Activated T-helper 17 cell treated with anti-CD3 and anti-CD28 coated beads, Interleukin-2, amount 50 U/mL, for 72 hours (primary cell): ENCODE measurements around the gene COQ4. TPM values are rescaled to one million over a fixed set of nuclear protein-coding genes. Genes with fewer than 3 reads are reported as not detected.

Source experiments
- ATAC-seq: fragments of 150-1000 bp; cut with Tn5 transposase; replicated peaks from 2 replicates; pipeline ENCODE4 v1.10.0; 2021; ENCODE audit warnings: mild to moderate bottlenecking, moderate library complexity
- H3K27ac Mint-ChIP-seq: one replicate; pipeline ENCODE4 v1.8.0; 2022; ENCODE audit warnings: mixed read lengths
- H3K27me3 Mint-ChIP-seq: one replicate; pipeline ENCODE4 v1.8.0; 2022; ENCODE audit warnings: mixed read lengths
- H3K36me3 Mint-ChIP-seq: one replicate; pipeline ENCODE4 v1.8.0; 2022; ENCODE audit warnings: low read depth, mild to moderate bottlenecking, mixed read lengths
- H3K4me1 Mint-ChIP-seq: one replicate; pipeline ENCODE4 v1.8.0; 2022; ENCODE audit warnings: mixed read lengths
- H3K4me3 Mint-ChIP-seq: one replicate; pipeline ENCODE4 v1.8.0; 2022; ENCODE audit warnings: mild to moderate bottlenecking, mixed read lengths
- H3K9me3 Mint-ChIP-seq: one replicate; pipeline ENCODE4 v1.8.0; 2022; ENCODE audit warnings: mixed read lengths
- total RNA-seq, 2 donors: library from RNA; stranded (reverse); gene quantifications; one replicate each; pipeline ENCODE4 v1.2.3, GENCODE V29; 2022

Gene COQ4
- total RNA-seq, 2 donors from 2014 or later = 30.8 to 44.4 TPM

DNA sequence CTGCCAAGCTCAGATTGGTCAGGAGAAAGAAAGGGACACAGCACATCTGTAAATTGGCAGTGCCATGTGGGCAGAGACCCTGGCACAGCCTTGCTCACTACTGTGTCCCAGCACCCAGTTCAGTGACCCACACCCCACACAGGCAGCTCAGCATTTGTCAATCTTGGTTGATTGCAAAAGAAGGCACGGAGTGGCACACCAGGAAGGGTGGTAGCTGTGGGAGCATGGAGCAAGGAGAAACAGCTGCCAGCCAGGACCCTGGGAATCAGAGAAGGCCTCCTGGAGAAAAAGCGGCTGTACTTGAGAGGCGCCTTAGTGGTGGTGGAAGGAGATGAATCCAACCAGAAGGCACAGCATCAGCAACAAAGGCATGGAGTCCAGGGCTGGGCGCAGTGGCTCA is 21.2 kb downstream of the COQ4 start:
- Mint-ChIP-seq H3K4me1 (peaks cover 6% of the 10 kb centered on the region), H3K27ac (no peak overlapping the region), H3K27me3 (no peaks in the 10 kb centered on the region), H3K4me3 (no peak overlapping the region), H3K9me3 (no peaks in the 10 kb centered on the region), H3K36me3 (peaks cover 48% of the 10 kb centered on the region)
- no peak for ATAC-seq

DNA sequence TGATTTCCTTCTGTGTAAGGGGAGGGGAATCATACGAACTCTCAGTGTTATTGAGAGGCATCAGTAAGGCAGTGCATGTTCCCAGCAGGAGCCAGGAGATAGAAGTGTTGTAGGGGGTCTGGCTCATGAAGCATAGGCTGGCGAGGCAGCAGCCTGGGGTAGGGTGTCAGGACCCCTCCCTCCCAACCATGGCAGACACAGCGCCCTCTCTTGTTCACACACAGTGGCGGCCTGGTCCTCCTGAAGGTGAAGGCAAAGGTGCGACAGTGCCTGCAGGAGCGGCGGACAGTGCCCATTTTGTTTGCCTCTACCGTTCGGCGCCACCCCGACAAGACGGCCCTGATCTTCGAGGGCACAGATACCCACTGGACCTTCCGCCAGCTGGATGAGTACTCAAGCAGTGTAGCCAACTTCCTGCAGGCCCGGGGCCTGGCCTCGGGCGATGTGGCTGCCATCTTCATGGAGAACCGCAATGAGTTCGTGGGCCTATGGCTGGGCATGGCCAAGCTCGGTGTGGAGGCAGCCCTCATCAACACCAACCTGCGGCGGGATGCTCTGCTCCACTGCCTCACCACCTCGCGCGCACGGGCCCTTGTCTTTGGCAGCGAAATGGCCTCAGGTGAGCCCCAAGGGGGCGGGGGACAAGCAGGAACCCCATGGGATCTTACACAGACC is 22.4 kb downstream of the COQ4 start:
- no peaks in the 10 kb centered on the region for H3K27me3 Mint-ChIP-seq
- no peak overlapping the region for H3K27ac Mint-ChIP-seq
- peaks cover 6% of the 10 kb centered on the region for H3K4me1 Mint-ChIP-seq
- no peaks in the 10 kb centered on the region for H3K9me3 Mint-ChIP-seq
- H3K36me3 Mint-ChIP-seq = peaks cover 60% of the 10 kb centered on the region
- no peak for ATAC-seq
- H3K4me3 Mint-ChIP-seq = no peak overlapping the region

DNA sequence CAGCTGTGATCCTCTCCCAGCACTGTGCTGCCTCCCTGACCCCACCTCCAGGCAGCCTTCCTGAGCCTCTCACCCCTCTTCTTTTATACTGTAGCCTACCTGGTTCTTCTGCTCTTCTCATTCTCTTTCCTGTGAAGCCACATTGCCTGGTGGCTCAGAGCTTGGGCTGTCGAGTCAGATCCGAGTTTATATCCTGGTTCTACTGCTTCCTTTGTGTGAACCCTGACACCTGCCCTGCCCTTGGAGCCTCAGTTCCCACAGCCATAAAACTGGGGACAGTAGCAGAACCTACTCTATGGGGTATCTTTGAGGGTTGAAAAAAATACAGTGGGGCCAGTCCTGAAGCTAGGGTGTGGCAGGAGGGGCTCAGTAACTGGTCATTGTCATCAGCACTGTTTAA is 26.5 kb downstream of the COQ4 start:
- Mint-ChIP-seq H3K36me3 (peaks cover 77% of the 10 kb centered on the region), H3K27me3 (no peaks in the 10 kb centered on the region), H3K4me3 (no peak overlapping the region), H3K9me3 (no peaks in the 10 kb centered on the region), H3K27ac (no peak overlapping the region), H3K4me1 (no peaks in the 10 kb centered on the region)
- ATAC-seq = no peak

DNA sequence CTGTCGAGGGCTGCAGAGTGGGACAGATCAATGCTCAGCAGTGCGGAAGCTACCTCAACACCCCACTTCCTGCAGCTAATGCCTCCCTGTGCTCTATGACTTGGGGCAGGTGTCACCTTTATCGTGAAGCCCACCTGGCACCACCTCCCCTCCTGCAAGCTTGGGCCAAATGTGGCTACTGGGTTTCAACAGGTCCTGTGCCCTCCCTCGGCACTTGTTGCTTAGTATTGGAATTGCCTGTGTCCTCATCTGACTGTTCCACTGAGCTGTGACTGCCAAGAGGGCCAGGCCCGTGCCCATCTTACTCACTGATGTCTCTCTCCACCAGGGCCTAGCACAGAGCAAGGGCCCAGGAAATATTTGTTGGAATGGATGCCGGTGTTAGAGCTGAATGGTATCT is 27.1 kb downstream of the COQ4 start:
- H3K4me1 Mint-ChIP-seq = no peaks in the 10 kb centered on the region
- H3K4me3 Mint-ChIP-seq = no peak overlapping the region
- H3K27me3 Mint-ChIP-seq = no peaks in the 10 kb centered on the region
- H3K36me3 Mint-ChIP-seq = peaks cover 76% of the 10 kb centered on the region
- ATAC-seq = no peak
- H3K27ac Mint-ChIP-seq = no peak overlapping the region
- no peaks in the 10 kb centered on the region for H3K9me3 Mint-ChIP-seq

DNA sequence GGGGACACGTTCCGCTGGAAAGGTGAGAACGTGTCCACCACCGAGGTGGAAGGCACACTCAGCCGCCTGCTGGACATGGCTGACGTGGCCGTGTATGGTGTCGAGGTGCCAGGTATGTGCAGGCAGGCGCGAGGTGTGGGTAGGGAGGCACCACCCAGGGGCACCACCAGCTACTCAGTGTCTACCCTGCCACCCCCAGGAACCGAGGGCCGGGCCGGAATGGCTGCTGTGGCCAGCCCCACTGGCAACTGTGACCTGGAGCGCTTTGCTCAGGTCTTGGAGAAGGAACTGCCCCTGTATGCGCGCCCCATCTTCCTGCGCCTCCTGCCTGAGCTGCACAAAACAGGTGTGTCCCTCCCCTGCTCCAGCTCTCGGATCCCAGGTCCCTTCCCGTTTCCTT is 32.8 kb downstream of the COQ4 start:
- Mint-ChIP-seq H3K27ac (no peak overlapping the region), H3K4me3 (no peak overlapping the region), H3K4me1 (no peaks in the 10 kb centered on the region), H3K27me3 (no peaks in the 10 kb centered on the region), H3K36me3 (peaks cover 47% of the 10 kb centered on the region), H3K9me3 (no peaks in the 10 kb centered on the region)
- no peak for ATAC-seq

DNA sequence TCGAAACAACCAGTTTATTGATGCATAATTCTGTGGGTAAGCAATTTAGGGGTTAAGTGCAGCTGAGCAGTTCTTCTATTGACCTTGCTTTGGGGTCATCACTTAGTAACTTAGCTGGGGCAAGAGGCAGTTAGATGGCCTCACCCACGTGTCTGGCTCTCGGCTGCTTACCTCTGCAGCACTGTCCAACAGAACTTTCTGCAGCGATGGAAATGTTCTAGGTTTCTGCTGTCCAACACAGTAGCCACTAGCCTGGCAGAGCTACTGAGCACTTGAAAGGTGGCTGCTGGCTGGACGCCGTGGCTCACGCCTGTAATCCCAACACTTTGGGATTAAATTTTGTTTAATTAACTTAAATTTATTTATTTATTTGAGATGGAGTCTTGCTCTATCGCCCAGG is 35.5 kb downstream of the COQ4 start:
- Mint-ChIP-seq H3K36me3 (peaks cover 27% of the 10 kb centered on the region), H3K4me1 (no peaks in the 10 kb centered on the region), H3K27me3 (no peaks in the 10 kb centered on the region), H3K9me3 (no peaks in the 10 kb centered on the region), H3K4me3 (no peak overlapping the region), H3K27ac (no peak overlapping the region)
- no peak for ATAC-seq

DNA sequence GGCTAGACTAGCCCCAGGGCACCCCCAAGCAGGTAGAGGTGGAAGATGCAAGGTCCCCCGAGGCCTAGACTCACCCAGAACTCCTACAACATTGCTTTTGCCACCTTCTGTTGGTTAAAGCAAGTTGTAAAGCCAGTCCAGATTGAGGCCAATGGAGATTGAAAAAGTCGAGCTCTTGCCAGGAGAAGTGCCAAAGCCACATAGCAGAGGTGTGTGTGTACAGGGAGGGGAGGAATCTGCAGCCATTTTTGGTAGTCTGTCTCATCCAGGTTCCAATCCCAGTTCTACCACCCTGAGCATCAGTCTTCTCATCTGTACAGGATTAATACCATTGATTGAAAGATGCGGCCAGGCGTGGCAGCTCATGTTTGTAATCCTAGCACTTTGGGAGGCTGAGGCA is 36.2 kb downstream of the COQ4 start:
- H3K27ac Mint-ChIP-seq = no peak overlapping the region
- no peaks in the 10 kb centered on the region for H3K4me1 Mint-ChIP-seq

DNA sequence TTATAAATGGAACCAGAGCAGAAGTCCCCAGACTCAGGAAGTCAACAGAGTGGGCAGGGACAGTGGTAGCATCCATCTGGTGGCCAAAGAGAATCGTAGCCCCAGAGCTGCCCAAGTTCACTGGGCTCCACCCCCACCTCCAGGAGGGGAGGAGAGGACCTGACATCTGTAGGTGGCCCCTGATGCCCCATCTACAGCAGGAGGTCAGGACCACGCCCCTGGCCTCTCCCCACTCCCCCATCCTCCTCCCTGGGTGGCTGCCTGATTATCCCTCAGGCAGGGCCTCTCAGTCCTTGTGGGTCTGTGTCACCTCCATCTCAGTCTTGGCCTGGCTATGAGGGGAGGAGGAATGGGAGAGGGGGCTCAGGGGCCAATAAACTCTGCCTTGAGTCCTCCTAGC is 38.2 kb downstream of the COQ4 start:
- no peak for ATAC-seq
- H3K27ac Mint-ChIP-seq = peak overlapping the region; percentile 77
- no peak overlapping the region for H3K4me3 Mint-ChIP-seq
- H3K36me3 Mint-ChIP-seq = peaks cover 14% of the 10 kb centered on the region
- H3K4me1 Mint-ChIP-seq = no peaks in the 10 kb centered on the region
- H3K9me3 Mint-ChIP-seq = no peaks in the 10 kb centered on the region
- no peaks in the 10 kb centered on the region for H3K27me3 Mint-ChIP-seq

More for the DNA sequence above, 36.2 kb downstream of the COQ4 start:
- ATAC-seq = no peak
- Mint-ChIP-seq H3K9me3 (no peaks in the 10 kb centered on the region), H3K36me3 (peaks cover 22% of the 10 kb centered on the region), H3K4me3 (no peak overlapping the region), H3K27me3 (no peaks in the 10 kb centered on the region)

DNA sequence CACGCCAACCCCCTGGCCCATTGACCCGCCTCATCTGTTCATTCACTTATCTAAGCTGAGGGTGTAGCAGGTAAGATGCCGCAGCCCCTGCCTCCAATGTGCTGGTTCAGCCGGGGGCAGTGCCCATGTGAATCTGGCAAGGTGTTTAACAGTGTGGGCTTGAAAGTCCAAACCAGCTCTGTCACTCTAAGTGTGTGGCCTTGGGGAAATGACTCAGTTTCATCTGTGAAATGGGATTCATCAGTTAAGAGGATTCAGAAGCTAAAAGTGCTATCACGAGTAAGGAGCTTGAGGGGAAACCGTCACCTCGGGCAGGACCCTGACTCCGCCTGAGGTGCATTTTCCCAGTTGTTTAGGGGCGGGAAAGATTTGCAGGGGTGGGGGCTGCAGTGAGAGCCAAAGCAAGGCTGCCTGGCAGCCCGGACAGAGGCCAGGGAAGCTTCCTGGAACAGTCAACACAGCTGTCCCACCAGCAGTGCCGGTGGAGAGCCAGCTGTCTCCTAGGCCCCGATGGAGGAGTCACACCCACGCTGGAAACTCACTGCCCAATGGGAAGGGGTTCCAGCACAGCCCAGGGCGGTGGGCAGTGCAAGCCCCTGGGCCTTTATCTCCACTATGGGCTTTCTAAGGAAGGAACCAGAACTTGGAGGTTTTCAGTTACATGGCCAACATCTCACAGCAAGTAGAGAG is 38.8 kb downstream of the COQ4 start:
- H3K4me3 Mint-ChIP-seq = peak overlapping the region; percentile 73
- no peaks in the 10 kb centered on the region for H3K9me3 Mint-ChIP-seq
- ATAC-seq = peak; percentile 32
- peak overlapping the region; percentile 77 for H3K27ac Mint-ChIP-seq
- no peaks in the 10 kb centered on the region for H3K27me3 Mint-ChIP-seq
- H3K36me3 Mint-ChIP-seq = peaks cover 9% of the 10 kb centered on the region
- H3K4me1 Mint-ChIP-seq = no peaks in the 10 kb centered on the region

DNA sequence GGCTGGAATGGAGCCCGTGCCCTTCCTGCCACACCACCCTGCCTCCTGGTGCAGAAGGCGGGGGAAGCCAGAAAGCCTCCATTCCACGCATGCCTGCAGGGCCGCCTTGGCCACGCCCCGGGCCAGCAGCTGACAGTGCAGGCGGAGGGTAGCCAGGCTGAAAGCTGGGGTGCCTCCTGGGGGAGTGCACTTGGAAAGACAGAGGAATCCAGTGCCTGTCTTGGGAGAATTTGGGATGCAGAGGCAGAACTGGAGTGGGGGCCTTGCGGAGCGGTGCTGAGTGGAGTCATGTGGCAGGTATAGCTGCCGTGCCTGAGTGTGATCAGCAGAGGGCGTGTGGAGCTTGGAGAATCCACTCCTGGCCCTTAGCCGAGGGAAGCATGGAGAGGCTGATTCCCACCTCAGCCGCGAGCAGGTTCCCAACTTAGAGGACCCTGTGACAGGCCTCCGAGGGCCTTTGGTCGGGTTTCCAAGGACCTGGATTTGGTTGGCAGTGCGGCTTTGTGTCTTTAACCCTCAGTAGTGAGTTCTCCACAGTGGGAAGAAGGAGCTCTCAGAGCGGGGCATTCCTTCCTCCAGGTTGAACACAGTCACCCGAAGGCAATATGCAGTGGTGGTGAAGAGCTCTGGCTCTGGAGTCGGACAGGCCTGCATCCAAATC is 39.5 kb downstream of the COQ4 start:
- Mint-ChIP-seq H3K27ac (peak overlapping the region; percentile 77), H3K27me3 (no peaks in the 10 kb centered on the region), H3K9me3 (no peaks in the 10 kb centered on the region), H3K4me3 (peak overlapping the region; percentile 73), H3K4me1 (no peaks in the 10 kb centered on the region), H3K36me3 (peaks cover 4% of the 10 kb centered on the region)
- ATAC-seq = peak; percentile 94

DNA sequence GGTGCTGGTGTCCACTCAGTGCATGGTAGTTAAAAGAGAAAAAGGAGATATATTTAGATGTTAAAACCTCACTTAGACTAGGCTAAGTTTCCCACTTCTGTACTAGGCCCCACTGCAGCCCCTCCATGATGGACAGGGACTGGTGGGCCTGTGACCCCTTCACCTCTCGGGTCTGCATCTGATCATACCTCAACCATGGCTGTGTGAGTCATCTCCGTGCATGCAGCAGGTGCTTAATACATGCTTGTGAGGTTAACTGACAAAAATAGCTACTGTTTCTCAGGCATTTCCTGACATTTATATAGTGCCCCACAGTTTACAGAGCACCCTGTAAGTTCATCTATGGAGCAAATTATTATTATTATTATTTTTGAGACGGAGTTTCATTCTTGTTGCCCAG is 40.1 kb downstream of the COQ4 start:
- H3K4me1 Mint-ChIP-seq = no peaks in the 10 kb centered on the region
- no peaks in the 10 kb centered on the region for H3K27me3 Mint-ChIP-seq
- ATAC-seq = no peak
- H3K9me3 Mint-ChIP-seq = no peaks in the 10 kb centered on the region
- no peaks in the 10 kb centered on the region for H3K36me3 Mint-ChIP-seq
- H3K4me3 Mint-ChIP-seq = peak overlapping the region; percentile 73
- peak overlapping the region; percentile 77 for H3K27ac Mint-ChIP-seq

DNA sequence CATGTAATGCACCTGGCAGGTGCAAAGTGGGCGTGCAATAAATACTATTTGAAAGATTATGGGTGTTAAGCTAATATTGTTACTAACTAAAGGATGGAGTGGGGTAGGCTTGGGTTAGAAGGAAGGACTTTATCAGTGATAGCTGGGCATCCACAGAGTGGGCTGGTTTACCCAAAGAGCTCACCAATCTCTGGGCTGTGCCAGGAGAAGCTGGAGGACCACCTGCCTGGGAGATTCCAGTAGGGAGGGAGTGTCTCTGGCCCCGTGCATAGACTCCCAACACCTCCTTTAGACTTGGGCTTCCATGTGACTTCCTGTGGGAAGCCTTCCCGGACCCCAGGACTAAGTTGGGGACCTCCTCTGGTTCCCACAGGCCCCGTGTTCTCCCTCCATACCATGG is 42.9 kb downstream of the COQ4 start:
- ATAC-seq = no peak
- H3K9me3 Mint-ChIP-seq = no peaks in the 10 kb centered on the region
- H3K4me1 Mint-ChIP-seq = peaks cover 5% of the 10 kb centered on the region
- H3K27me3 Mint-ChIP-seq = no peaks in the 10 kb centered on the region
- H3K36me3 Mint-ChIP-seq = no peaks in the 10 kb centered on the region
- no peak overlapping the region for H3K4me3 Mint-ChIP-seq
- H3K27ac Mint-ChIP-seq = no peak overlapping the region

DNA sequence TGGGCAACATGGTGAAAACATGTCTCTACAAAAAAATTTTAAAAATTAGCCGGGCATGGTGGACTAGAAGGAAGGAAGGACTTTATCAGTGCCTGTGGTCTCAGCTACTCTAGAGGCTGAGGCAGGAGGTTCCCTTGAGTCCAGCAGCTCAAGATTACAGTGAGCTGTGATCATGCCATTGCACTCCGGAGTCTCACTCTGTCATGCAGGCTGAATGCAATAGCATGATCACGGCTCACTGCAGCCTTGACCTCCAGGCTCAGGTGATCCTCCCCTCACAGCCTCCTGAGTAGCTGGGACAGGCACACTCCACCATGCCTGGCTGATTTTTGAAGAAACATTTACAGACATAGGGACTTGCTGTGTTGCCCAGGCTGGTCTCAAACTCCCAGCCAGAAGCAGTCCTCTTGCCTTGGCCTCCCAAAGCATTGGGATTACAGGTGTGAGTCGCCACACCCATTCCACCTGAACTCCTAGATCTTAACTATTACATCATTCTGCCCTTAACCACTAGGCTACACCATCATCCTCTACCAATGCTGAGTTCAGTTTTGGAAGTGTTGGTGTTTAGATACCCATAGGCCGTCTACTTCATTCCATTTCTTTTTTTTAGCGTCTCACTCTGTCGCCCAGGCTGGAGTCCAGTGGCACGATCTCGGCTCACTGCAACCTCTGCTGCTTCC is 46.5 kb downstream of the COQ4 start:
- Mint-ChIP-seq H3K27me3 (no peaks in the 10 kb centered on the region), H3K27ac (no peak overlapping the region), H3K36me3 (peaks cover 29% of the 10 kb centered on the region), H3K4me1 (peaks cover 22% of the 10 kb centered on the region), H3K9me3 (no peaks in the 10 kb centered on the region), H3K4me3 (no peak overlapping the region)
- no peak for ATAC-seq

DNA sequence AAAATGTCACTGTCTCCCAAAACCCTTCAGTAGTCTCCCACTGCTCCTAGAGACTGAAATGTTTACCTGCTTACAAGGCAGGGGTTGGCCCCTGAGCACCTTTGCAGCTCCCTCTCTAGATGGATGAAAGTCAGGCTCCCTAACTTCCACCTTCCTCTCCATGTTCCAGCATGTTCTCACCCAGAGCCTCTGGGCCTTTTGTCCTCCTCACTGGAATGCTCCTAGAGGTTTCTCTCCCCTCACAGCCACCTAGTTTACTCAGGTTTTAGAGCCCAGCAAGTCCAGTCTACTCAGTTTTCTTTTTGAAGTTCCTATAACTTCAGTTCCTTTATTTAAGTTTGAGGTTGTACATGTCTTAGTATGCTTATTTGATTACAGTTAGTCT is 47.7 kb downstream of the COQ4 start:
- ATAC-seq = no peak
- H3K4me1 Mint-ChIP-seq = peaks cover 22% of the 10 kb centered on the region
- H3K27me3 Mint-ChIP-seq = no peaks in the 10 kb centered on the region
- H3K27ac Mint-ChIP-seq = peak overlapping the region; percentile 97
- peaks cover 29% of the 10 kb centered on the region for H3K36me3 Mint-ChIP-seq
- peak overlapping the region; percentile 98 for H3K4me3 Mint-ChIP-seq
- H3K9me3 Mint-ChIP-seq = no peaks in the 10 kb centered on the region
